NCI-H2227 (cell line): Measurements from ENCODE around the gene FARS2.
A peak's percentile ranks its signal among the peaks of the same experiment; 100 is the strongest.
"Not testable (repeated sequence)": the region's sequence is repeated elsewhere in the genome, so short reads cannot be mapped to it uniquely, and the experiment has no call there.

Experiments
- DNase-seq: peaks from one replicate; lab custom pipeline; 2025; ENCODE audit not compliant: unreplicated experiment; lab: John Stamatoyannopoulos, UW

FARS2 gene

DNA sequence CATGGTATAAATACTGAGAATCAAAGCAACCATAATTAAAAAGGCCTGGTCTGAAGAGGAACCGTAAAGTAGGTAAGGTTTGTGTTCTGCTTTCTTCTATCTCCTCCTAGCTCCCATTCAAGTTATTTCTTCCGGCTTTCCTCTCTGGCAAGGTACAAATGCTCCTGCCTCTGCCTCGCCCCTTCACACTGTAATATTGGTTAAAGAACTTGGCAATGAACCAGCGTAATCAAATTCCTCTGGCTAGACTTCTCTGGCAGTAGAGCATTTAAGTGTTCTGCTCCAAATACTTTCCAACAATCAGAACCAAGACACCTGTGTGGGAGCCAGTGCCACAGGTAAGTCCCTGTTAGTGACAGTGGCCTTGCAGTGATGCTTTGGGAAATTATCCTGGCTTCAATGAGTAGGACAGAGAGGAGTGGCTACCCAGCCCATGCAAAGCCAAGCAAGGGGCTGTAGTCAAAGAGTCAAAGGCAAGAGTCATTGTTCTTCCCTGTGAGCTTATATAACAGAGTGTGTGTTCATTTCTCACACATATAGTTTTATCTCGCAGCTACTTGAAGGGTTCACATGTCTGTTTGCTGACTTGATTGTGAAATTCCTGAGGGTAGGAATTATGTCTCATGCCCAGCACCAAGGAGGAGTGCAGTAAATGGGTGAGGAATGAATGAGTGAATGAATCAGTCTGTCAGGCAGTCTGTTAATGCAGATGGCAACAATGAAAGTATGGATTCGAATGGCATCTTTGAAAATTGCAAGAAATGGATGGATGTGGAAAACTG lies 416.1 kb downstream of the FARS2 start:
- DNase-seq: no peak

DNA sequence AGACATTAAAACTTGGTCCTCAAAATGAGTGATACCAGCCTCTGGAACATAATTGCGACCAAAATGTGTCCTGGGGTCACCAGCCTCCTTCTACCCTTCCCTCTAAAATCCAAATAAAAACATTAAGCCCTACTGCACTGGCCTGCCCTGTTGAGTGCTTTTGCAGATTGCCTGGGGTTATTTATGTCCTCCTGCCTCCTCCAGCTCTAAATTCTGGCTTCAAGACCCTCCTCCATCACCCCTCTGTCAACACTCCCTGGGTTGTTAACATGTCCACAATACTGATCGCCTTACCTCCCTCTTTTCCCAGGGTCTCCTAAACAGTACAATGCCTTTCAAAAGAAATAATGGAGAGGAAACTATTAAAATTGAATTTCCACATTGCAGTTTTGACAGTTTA lies 418.0 kb downstream of the FARS2 start:
- no peak for DNase-seq

DNA sequence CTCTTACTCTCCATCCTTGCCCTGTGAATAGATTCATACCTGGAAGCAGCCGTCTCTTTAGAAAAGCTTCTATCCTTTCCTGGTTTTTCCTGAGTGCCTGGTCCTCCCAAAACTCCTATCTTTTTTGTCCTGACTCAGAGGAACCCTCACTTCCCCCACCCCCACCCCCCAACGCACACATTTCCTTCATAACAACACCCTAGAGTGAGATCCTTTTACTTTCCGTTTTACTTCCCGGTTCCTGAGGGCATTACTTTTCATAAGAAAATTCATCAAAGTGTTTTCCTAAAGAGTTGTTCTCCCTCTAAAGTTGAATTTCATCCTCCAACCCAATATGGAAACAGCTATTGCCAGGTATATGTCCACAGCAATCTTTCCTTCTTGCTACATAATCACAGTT lies 418.4 kb downstream of the FARS2 start:
- no peak for DNase-seq

DNA sequence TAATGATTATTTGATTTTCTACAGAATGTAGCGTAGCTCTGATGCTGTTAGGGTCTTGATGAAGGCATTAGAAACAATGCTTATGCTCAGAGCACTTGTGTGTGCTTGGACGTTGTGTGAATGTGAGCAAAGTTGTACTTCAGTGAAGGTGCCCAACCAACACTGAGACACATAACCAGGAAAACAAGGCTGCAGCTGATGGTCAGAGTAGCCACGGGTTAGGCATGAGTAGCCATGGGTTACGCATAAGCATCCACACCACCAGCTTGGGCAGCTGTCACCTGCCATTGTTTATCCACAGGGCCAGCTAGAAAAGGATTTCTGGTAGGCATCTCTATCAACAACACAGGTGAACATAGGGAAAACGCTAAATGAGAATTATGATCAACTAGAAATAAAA lies 418.8 kb downstream of the FARS2 start:
- DNase-seq: no peak

DNA sequence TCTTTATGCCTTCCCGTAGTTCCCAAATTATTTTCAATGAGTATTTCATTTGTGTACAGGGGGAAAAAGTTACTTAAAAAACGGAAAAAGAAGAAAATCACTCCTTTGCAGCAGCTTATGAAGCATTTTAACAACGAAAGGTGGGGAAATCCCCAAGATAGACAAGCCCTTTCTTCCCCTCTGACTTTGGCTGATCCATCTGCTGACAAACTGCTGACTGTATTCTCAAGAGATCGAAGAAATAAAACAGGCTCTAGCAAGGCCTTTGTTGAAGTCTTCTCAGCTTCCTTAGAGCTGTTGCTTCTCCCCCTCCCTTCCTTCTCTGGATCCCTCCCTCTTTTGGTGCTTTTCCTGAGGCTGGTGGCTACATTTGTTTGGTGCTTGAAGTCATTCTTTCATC lies 420.2 kb downstream of the FARS2 start:
- DNase-seq: no peak

DNA sequence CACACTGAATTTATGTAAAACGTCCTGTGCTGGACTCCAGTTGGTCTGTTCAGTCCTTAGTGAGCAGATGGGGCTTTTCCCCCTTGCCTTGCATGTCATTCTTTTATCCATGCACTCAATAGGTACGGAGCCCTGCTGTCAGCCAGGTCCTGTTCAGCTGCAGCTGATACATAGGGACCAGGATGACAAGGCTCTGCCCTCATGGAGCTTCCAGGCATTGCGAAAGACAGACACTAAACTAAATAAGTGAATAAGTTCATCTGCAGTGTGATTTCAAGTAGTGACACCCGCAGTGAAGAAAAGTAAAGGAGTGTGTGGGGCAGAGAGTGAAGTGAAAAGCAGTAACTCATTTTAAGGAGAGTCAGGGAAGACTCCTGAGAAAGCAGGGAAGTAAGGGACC lies 421.2 kb downstream of the FARS2 start:
- no peak for DNase-seq

DNA sequence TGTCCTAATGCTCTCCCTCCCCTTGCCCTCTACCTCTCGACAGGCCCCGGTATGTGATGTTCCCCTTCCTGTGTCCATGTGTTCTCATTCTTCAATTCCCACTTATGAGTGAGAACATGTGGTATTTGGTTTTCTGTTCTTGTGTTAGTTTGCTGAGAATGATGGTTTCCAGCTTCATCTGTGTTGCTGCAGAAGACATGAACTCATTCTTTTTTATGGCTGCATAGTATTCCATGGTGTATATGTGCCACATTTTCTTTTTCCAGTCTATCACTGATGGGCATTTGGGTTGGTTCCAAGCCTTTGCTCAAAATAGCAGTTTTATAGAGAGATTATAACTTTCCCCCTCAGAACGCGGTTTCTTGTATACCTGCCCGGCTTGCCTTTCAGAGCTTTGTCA lies 422.4 kb downstream of the FARS2 start:
- not testable (repeated sequence) for DNase-seq

DNA sequence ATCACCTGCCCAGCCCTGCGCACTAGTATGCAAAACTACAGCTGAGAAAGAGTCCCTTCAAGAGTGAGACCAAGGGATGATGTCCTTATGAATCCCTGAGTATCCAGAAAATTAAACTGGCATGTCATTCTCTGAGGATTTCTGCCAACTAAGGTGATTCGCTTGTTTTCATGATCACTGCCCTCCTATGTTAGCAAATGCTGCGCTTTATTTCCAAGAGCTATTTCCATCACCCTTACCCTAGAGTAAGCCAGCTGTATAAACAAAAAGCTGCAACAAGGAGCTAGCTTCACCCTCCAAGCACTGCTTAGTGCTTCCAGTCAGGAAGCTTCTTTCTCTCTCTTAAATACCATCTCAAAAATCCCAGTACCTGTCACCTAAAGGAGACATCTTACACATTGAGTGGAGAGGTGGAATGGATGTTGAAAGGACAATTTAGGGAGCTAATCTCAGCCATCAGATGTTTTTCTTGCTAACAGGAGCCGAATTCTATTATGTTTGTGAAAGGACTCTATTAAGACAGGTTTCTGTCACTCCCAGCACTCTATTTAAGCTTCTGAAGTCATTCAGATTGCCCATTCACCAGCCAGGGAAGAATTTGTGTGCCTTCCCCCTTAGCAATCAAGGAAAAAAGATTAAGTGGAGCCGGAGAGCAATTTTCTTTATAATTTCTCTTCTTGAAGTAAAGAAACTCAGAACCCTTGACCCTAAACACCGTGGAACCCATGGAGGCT lies 423.2 kb downstream of the FARS2 start:
- peak; percentile 62 for DNase-seq

DNA sequence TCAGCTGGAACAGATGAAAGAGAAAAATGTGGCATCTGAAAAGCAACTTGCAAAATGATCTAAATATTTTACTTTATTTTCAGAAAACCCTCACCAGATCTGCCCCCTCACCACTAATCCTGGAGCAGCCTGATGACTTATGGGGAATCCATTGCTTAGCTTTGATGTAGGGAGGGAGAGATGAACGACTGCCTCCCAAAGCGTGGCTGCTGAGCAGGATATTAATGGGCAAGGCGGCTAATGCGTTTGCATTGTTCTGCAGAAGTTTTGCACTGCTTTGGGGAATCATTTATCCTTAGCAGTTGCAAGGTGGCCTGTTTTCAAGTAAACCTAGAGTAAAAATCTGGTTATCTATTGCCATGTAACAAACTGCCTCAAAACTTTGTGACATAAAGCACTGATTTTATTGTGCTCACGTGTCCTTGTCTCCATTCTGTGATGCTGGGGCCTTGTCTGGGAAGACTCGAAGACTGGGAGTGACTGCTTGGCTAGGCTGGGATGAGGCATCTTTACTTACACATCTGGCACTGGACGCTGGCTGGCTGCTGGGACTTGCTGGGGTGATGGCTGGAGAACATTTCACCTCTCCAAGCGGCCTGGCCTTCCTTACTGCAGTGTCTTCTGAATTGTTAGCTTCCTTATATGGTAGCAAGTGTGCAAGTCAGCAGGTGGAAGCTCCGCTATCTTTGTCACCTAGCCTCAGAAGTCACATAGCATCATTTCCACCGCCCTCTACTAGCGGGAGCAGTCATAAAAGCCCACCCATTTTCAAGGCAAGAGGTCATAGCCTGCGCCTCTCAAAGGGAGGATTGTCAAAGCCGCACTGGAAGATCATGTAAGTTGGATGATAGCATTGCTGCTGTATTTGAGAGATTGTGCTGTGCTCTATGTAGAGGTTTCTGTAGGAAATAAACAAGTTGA lies 432.2 kb downstream of the FARS2 start:
- DNase-seq: no peak

DNA sequence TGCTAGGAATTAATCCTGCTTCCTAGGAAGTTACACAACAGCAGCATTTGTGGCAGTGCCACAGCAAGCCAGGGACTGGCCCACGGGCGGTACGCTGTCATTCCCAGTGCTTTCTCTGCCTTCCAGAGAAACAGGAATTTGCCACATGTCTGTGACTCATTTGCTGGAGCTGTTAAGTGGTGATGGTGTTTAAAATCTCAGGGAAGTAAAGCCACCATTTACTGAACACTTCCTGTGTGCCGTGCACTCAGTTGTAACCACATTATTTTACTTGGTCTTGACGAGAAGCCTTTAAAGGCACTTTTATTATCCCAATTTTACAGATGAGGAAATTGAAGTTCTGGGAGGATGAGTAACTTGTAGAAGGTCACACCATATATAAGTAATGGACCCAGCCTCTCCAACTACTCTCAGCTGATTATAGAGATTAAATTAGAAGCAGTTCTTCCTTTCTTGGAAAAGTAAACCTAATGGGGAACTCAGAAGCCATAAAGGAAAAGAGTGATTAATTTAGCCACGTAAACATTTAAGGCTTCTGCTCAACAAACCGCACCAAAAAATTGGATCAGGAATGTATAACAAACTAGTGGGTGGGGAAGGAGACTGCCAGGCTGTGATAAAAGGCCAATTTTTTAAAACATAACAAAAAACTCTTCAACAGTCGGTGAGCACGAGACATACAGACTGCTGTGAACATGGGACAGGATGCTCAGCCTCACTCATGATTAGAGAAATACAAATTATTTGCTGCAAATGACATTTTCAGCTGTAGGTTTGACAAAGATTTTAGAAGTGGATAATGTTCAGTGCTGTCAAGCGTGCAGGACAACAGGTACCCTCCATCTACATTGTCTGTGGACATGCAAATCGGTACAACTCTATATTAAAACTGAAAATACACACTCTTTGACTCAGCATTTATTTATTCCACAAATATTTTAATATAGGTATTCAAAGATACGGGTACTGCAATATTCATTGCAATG lies 434.2 kb downstream of the FARS2 start:
- no peak for DNase-seq

DNA sequence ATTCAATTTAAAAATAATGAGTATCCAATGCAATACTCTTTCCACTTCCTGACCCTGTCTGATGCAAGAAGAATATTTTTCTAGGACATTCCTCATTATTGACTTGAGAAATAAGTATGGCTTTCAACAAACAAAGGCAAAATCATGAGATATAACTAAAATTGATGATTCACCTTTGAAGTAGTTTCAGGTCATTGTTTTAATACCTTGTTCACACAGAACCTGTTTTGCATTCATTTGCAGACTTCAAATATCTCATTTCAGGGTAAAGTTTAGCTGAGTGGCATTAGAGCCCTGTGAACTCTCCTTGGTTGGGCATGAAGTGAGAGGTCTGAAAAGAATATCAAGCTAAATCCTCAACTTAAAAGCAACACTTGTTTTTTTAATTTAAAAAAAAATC lies 436.2 kb downstream of the FARS2 start:
- DNase-seq: no peak

DNA sequence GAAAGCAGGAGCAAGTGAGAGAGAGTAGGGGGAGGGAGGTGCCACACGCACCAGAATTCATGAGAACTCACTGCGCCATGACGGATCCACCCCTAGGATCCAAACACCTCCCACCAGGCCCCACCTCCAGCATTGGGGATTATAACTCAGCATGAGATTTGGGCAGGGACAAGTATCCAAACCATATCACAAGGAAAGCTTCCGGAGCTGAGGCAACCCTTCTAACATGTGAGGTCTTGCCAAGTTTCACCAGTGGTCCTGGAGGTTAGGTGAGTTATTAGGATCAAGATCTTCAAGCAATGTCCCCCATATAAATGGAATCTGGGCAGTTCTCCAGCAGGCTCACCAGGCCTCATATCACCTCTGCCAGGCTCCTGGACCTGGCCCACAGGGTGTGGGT lies 437.0 kb downstream of the FARS2 start:
- DNase-seq: no peak

DNA sequence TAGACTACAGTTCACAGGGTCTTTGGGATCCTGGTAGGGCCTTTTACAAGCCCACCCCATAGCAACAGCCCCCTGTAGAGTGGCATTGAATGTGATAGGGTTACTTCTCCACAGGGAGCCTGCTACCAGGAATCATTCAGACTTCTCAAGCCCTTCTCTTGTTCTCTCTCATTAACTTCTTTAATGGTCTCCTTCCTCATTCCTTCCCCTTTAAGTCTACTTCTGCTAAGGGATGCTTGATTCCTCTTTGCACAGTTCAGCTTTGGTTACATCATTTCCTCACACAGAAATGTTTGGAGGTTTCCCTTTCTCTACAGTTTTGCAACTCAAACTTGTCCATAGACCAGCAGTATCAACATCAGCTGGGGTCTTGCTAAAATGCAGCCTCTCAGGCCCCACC lies 437.8 kb downstream of the FARS2 start:
- not testable (repeated sequence) for DNase-seq

DNA sequence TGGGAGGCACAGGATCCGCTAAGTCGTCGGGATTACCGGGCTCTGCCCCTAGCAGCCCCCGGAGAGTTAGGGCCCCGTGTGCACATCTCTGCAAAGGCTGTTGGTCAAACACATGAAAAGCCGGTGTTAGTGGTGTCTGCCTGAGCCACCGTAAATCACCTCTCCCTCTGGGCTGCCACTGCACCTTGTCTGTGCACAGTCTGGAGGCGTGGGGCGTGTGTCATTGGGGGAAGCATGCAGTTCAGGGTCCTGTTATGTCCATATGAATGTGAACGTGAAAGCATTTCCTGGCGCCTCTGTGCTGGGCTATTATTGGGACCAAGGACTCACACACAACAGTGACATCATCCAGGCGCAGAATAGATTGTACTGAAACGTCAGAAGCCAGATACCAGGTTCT lies 439.9 kb downstream of the FARS2 start:
- DNase-seq: no peak

DNA sequence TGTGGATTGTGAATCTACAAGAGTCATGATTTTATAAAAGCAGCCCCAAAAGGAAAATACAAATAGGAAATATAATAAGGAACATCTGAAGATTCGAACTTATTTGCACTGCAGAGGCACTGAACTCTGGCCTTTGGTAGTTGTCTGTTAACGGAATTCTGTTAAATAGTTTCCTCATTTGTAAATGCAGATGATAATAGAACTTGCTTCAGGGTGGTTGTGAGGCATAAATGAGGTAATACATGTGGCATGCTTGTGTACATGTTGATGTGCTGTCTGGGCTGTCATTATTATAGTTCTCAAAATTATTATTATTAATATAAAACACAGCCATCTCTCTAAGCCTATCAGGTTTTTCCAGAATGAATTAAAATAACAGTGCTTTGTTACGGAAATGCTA lies 443.4 kb downstream of the FARS2 start:
- DNase-seq: no peak

DNA sequence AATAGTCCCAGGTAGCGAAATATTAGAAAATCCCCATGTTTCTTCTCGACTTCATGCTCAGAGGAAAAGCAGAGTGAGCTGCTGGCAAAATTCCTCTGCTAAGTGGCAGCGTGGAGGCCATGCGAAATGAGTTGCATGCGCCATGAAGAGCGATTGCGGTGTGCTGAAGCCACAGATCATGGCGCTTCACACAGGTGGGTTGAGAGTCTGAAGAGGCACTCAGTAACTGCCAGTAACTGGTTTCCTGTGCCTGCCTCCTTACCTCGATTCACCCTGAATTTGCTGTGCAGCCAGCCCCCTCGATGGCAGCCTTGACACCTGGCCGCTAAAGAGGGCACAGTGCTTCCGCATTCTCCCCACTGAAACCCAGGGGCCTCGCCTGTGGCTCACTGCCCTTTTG lies 443.9 kb downstream of the FARS2 start:
- no peak for DNase-seq

DNA sequence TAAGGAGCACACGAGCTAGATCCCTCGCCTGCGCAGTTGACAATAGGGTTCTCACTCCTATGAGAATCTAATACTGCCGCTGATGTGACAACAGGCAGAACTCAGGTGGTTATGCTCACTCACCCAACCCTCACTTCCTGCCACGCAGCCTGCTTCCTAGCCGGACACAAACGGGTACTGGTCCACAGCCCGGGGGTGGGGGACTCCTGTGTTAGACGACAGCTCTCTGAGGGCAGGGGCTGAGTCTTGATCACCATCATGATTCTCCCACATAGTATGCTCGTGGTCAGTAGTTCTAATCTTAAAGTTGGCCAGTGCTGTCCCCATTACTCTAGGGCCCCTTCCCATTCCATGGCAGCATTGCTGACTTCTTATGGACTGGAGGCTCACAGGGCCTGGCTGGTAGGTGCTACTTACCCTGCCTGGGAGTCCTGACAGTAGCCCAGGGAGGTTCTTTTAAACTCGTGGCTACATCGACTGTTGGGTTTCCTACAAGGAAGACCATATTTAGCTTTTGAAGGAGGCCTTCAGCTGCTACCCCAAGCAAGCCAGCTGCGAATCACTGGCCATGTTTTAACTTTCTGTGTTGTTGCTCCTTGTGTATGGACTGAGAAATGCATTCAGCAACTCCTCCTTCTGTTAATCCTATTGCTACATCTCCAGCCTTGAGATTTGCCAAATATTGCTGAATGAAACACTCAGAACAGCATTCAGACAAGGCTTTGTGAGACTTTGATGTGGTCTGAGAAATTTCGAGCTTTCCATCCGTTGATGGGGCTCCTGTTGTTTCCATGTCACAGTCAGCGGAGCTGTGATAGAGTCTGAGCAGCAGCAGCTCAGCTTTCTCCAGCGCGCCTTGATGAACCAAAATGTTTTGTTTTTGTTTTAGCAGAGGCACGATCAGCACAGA lies 445.1 kb downstream of the FARS2 start:
- DNase-seq: no peak

DNA sequence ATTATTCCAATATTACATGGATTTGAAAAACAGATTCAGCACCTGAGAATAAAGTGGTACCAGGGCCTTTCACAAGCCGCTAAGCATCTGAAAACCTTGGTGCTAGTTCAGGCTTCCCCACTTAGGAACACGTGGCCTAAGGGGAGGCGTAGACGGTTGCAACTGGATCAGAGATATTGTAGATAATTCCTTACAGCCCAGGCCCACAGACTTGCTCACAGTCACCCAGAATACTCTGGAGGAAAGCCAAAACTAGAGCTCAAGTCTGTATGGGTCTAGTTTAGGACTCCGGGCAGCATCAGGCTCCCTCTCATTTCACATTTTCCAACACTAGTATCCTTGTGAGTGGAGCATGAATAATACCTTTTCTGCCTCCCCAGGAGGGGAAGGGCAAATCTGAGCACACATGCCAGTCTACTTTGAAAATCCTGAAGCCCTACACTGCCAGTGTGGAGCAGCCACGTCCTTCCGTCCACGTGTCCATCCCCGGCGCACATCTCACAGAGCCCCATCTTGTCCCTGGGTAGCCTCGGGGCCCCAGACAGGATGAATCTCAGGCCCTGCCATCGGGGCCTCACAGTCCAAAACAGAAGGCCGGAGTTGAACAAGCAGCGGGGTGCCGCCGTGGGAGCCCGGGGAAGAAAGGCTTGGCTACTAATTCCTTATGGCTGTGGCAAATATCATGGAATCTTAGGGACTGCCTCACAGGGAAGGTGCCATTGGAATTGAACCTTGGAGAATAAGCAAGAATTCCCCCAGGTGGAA lies 446.1 kb downstream of the FARS2 start:
- DNase-seq: no peak

DNA sequence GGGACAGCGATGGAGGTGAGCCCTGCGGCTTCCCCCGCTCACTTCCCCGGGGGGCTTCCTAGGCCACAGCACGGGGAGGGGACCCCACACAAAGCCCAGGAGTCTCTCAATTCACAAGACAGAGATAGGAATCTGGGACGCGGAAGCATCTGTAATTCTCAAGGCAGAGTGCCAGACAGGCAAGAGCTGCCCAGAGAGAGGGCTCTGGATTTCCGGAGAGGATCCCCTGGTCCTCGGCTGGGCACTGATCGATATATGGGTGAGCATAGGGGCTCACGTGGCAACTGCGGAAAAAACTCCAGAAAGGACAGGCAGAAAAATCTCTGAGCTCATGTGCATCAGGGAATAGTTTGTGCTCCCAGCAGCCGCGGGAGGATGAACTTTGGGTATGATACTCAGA lies 449.2 kb downstream of the FARS2 start:
- no peak for DNase-seq
